GM21723 (cell line): ENCODE data around the gene PHB1.
"Not testable (repeated sequence)": the region's sequence is repeated elsewhere in the genome, so short reads cannot be mapped to it uniquely, and the experiment has no call there.

ENCODE experiments used
- ATAC-seq: cut with Tn5 transposase; IDR thresholded peaks from one replicate; pipeline ENCODE4 v1.9.1; 2021; ENCODE audit warnings: mild to moderate bottlenecking, moderate library complexity; ENCODE audit not compliant: unreplicated experiment

PHB1 gene

GRCh38 chr17:49439673-49440571 lies 25.2 kb upstream of the PHB1 start:
- ATAC-seq = no peak

DNA sequence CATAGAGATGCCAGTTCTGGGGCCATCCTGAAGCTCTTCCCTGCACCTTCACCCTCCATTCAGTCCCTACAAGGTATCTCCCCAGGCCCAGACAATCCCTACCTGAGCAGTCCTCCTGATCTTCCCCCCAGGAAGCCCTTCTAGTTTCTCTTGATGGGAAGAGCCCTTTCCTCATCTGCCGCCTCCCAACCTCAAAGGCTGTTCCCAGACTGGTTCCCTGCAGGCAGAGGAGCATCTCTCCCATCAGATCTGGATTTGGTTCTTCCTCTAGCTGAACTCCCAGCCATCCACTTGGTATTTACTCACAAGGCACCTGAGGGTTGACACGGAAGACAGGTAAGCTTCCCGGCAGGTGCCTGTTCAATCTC lies 24.6 kb upstream of the PHB1 start:
- ATAC-seq = no peak

GRCh38 chr17:49438436-49439278 lies 24.0 kb upstream of the PHB1 start:
- no peak for ATAC-seq

DNA sequence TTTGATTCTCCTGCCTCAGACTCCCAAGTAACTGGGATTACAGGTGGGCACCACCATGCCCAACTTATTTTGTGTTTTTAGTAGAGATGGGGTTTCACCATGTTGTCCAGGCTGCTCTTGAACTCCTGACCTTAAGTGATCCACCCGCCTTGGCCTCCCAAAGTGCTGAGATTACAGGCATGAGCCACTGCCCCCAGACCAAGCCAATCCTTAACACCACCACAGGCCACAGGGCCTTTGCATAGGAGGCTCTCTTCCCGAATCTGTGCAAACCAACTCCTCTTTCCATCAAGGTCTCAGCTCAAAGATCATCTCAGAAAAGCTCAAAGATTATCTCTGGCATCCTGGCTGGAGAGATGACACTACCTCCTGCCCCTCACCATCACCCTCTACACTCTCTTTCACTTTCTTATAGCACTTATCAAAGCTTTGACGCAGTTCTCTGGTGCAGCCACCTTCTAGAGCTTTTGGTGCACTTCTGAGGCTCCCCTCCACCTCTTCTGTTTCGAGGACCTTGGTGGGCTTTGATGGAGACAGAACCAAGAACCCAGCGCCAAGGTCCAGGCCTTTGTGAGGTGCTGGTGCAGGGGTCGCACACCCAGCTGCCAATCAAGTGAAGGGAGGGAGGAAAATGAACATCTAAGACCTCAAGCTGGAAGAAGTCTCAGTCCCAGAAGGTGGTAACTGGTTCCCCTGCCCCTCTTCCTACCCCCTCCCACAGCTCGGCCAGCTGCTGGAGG lies 23.2 kb upstream of the PHB1 start:
- no peak for ATAC-seq

DNA sequence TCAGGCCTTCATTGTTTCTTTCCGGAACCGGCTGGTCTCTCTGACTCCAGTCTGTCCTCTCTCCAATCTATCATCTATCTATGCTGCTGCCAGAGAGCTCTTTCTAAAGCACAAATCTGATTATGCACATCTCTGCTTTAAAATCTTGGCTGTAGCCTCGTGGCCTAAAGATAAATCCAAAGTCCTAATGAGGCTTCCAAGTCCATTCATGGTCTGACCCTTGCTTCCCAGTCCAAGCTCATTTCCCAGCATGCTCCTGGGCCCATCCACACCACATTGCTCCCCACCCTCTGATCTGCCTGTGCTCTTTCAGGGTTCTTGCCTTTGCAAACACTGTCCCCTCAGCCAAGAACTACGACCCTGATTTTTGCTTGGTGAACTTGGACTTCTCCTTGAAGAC lies 21.5 kb upstream of the PHB1 start:
- no peak for ATAC-seq

GRCh38 chr17:49435671-49436029 lies 21.0 kb upstream of the PHB1 start:
- ATAC-seq = no peak

- no peak for ATAC-seq
Measured at GRCh38 chr17:49434821-49435670, 20.4 kb upstream of the PHB1 start.

- no peak for ATAC-seq
Measured at GRCh38 chr17:49433000-49433694, 18.5 kb upstream of the PHB1 start.

- ATAC-seq = no peak
Measured at GRCh38 chr17:49431743-49432142, 17.1 kb upstream of the PHB1 start.

DNA sequence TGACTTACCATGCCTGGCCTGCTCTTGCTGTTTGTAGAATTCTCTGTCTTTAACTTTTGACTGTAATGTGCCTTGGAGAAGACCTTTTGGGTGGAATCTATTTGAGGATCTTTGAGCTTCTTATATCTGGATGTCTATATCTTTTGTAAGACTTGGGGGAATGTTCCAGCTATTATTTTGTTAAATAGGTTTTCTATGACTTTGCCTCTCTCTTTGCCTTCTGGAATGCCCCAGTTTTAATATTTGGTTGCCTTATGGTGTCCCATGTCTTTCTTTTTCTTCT lies 10.3 kb upstream of the PHB1 start:
- ATAC-seq = no peak

GRCh38 chr17:49424276-49425003 lies 9.8 kb upstream of the PHB1 start:
- not testable (repeated sequence) for ATAC-seq

DNA sequence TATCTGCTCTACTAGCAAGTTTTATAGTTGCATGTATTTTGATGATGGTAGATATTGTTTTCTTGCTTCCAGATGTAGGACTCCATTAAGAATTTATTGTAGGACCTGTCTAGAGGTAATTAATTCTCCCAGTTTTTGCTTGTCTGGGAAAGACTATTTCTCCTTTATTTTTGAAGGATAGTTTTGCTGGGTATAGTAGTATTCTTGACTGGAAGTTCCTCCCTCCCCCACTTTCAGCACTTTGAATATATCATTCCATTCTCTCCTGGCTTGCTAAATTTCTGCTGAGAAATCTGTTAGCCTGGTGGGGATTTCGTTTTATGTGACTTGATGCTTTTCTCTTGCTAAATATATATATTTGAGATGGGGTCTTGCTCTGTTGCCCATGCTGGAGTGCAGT lies 8.0 kb upstream of the PHB1 start:
- no peak for ATAC-seq

- ATAC-seq = not testable (repeated sequence)
Measured at GRCh38 chr17:49419761-49420160, 5.1 kb upstream of the PHB1 start.

- ATAC-seq = not testable (repeated sequence)
Measured at GRCh38 chr17:49418754-49419740, 4.4 kb upstream of the PHB1 start.

DNA sequence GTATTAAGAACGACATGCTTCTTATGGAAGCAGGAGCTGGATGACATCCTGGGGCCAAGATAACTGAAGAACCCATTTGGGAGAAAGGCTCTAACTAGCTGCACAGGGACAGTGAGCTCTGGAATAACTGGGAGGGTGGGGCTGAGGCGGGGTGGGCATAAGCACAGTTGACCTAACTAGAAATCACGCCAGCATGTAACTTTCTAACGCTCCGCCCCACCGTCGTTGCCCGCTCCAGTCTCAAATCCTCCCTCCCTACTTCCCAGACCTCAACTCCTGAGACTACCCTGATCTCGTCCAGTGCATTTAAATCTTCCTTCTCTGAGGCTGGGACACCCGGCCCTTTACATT lies 436 bp downstream of the PHB1 start:
- peak; percentile 8 for ATAC-seq

DNA sequence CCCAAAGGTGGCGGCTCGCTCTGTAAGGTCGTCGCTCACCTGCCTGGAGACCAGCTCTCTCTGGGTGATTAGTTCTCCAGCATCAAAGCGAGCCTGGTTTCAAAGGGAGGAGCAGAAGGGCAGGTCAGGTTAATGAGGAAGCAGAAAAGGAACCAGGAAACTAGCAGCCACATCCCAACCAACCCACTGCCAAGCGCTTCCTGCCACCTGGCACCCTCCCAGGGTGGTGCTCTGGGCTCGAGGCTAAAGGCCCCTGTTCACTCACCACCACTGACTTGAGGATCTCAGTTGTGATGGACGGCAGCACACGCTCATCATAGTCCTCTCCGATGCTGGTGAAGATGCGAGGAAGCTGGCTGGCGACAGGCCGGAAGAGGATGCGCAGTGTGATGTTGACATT lies 5.6 kb downstream of the PHB1 start:
- no peak for ATAC-seq

- no peak for ATAC-seq
Measured at GRCh38 chr17:49407981-49408501, 6.6 kb downstream of the PHB1 start.

GRCh38 chr17:49407086-49407485 lies 7.6 kb downstream of the PHB1 start:
- ATAC-seq = no peak
